HG03558 (cell line): ENCODE measurements around the gene TRDMT1.
A peak's percentile ranks its signal among the peaks of the same experiment; 100 is the strongest.

ENCODE experiments used
- ATAC-seq: cut with Tn5 transposase; IDR thresholded peaks from one replicate; pipeline ENCODE4 v1.9.1; 2021; ENCODE audit warnings: moderate number of reproducible peaks; ENCODE audit not compliant: unreplicated experiment; ENCODE audit errors: extremely low read depth

Gene TRDMT1

DNA sequence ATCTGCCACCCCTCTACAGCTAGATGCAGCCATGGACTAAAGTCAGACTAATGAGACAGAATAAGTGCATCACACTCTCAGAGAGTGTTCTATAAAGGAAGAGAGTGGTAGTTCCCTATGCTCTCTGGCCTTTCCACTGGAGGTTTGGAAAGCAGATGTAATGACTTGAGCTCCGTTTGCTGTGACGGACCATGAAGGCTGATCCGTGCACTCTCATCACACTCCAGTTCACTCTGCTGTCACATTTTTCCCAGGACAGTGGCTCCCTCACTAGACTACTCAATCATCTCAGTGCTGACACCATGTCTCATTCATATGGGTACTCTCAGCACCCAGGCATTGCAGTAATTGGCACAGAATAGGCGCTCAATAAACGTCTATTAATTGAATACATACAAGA, 20.4 kb downstream of the TRDMT1 start:
- ATAC-seq, result no peak

DNA sequence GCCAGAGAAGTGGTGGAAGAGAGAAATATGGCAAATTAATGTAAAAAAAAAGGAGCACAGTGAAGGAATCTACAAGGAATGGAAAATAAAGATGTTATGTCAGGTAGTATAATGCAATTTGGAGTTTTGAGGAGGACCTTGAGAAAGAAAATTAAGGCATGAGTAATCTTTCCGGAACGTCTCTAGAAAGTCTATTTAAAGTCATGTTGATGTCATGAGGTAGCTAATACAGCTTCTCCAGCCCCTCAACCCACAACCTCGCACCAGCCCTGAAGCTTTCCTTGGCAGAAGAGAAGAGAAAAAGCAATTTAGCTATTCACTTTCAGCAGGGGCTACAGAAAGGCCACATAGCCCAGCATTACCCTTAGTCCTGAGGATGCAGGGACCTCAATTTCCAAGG, 22.5 kb downstream of the TRDMT1 start:
- ATAC-seq, result no peak

DNA sequence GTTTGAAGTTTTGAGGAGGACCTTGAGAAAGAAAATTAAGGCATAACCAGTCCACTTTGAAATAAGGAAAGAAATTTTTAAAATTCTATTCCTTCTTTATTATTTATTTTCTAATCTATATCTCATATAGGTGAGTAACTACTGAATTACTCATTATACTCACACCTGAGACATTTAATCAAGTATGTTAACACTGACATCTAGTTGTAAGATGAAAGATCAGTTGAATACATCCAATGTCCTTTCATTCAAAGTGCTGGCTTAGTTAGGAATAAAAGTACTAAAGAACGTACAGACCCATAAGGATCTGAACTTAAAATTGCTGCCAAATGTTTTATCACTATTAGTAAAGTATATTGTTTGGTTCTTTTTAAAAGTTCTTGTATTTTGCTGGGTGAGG, 23.5 kb downstream of the TRDMT1 start:
- ATAC-seq, result no peak

DNA sequence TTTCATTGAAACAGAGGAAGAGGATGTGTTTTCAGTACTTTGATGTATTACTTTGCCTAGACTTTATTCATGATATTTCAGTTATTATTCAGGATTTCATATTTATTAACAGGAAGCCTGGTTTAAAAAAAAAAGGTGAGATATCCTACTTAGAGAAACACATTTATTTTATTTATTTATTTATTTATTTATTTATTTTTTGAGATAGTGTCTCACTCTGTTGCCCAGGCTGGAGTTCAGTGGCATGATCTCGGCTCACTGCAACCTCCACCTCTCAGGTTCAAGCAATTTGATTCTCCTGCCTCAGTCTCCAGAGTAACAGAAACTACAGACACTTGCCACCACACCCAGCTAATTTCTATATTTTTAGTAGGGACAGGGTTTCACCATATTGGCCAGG, 24.5 kb downstream of the TRDMT1 start:
- no peak for ATAC-seq

DNA sequence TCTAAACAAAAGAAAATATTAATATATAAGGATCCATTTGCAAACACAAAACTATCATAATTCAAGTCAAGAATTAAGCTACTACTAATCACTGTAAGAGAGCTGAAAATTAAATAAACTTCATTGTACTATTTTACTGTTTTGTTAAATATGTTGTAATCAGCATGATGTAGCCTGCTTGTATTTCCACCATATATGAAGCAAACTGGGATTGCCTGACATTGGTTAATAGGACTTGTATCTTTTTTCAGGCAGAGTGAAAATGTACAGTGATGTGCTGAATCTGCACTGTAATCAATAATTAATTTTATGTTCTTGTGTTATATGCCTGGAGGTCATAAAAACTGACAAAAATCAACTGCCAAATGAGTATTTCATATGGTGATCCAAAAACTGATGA, 25.4 kb downstream of the TRDMT1 start:
- ATAC-seq, result no peak

DNA sequence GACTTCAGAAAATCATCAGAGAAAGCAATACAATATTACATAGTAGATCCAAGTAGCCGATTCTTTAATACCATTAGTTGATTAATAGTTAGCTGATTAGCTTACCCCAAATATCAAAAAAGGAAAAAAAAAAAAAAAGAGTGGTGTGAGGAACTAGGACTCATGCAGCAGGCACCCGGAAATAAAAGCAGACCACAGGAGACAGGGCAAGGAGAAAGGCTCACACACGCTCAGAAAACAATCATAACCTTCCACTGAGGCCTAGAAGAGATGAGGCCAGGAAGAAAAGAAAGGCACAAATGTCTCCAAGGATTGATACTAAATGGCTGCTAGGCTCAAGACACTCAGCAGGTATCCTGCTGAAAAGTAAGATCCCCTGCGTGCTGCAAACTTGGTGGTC, 25.9 kb downstream of the TRDMT1 start:
- no peak for ATAC-seq

DNA sequence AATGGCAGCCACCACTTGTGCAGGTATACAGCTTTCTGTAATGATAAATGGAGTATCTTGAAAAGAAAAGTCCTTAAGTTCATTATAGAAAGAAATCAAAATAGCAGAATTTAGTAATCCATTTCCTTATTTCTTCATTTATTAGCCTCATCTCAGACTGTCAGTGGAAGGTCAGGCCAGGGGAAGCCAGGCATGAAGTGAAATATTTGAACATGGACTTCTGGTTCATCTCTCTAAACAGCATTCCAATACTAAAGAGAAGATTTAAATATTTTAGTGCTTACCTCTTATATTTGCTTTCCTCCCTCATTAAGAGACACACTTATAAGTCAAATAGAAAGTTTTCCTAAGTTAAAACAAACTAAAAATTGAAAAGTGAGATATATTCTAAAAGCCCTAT, 26.8 kb downstream of the TRDMT1 start:
- no peak for ATAC-seq

DNA sequence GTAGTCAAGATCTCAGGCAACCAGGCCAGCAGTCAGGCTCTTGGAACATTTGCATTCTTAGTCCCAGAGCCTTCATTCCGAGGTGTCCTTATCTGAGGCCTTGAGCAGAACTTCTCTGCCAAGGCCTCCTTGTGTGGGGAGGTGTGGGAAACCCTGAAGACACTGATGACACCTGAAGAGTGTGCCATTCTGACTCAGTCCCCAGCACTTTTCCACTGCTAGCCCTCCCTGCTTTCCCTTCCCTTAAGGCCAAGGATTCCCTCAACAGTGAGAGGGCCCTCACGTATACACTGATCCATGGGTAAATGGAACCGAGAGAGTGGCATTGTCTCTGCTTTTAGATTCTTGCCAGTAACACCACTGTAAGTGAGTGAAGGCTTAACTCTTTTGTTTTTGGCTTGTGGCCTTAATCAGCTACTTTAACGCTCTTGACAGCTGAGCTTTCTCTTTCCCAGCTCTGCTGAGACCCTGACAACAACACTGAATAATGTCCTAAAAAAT, 30.3 kb downstream of the TRDMT1 start:
- no peak for ATAC-seq

DNA sequence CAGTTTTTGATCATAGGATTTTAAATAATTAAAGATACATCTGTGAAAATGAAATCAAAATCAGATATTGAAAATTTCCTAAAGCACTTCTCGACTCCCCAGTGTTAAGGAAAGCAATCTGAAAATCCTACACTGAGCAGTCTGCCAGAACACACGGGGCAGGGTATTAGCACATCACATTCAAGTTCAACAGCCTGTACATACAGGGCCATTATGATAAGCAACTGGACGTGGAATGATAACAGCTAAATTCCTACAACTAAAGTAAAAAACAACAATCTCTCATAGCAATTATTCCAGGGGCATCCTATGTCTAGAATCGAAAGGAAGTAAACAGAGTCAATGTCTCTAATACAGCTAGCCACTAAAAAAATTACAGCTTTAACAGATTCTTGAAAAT, 31.7 kb downstream of the TRDMT1 start:
- no peak for ATAC-seq

DNA sequence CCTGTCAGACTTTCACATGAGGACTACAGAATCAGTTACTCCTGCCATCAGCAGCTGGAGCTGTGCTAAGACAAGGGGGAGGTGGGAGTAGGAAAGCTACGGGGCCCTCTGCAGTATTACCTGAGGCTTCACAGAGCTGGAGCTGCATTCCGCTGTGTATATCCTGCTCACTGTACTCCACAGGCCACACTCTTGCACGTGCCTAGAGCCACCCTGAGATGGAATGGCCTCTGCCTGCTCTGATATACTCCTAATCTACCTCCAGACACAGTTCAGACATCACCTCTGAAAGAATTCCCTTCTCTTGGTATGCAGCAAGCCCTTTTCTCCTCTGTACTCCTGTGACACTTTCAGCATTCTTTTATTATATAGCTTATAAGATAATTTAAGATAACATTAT, 34.8 kb downstream of the TRDMT1 start:
- ATAC-seq, result no peak

DNA sequence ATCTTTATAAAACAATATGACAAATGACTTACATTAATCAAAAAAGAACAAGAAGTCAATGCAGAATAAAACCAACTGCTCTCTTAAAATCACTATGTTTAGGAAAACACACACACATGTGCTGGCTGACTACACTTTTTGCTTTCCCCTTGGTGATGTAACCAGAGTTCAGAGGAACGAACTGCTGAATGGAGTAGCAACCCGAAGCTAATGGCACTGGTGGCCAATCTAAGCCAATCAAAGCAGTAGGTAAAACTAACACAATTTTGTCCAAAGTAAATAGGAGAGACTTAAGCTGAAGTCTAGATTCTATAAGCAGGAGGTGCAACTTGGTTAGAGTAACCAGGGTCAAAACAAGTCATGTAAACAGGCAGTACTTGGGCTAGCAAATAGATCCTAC, 38.6 kb downstream of the TRDMT1 start:
- ATAC-seq, result no peak

DNA sequence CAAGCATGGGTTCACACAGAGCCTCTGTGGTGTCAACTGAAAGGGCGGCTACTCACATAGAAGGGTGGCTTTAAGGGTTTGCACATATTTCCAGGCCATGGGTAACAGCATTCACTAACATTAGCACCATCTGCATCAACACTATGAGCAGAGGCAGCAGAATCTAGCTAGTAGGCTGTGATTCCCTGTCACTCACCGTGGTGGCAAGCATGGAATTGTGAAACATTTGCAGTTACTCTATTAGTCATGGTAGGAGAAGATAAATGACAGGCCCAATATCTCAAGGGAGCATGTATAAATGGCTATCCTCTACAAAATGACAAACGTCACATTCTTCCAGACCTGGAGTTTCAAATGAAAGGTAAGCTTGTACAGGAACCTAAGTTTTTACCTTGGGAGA, 39.7 kb downstream of the TRDMT1 start:
- ATAC-seq, result no peak

DNA sequence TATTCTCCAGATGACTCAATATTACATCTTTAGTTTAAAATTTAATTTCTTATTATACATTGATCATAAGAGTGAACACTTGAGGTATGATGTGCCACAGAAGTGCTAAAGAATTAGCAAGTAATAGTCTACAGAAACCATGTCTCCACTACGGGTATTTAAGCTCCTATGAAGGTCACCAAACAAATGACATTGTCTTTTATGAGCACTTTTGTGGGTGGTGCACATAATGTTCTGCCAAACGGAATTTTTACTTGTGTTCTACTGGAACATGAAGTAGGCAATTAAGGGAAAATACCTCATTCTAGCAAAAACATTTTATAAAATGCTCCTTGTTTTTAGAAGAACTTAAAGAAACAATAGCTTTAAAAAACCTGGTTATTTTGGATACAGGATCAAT, 44.4 kb downstream of the TRDMT1 start:
- ATAC-seq, result no peak

DNA sequence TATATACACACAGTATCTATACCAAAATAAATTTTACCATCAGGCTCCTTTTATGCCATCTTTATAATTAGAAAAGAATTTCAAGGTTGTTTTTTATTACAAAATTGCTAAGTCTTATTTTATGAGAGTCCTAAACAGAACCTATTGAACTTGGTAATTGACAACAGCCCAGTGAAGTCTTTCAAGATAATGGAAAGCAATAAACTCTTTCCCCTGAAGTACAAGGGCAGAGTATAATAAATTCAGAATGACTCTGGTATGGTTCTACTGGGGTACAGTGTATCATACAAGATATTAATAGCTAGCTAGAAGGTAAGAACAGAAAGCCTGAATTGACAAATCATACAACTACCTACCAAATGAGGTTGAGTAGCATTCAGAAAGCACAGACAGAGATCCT, 45.6 kb downstream of the TRDMT1 start:
- no peak for ATAC-seq

DNA sequence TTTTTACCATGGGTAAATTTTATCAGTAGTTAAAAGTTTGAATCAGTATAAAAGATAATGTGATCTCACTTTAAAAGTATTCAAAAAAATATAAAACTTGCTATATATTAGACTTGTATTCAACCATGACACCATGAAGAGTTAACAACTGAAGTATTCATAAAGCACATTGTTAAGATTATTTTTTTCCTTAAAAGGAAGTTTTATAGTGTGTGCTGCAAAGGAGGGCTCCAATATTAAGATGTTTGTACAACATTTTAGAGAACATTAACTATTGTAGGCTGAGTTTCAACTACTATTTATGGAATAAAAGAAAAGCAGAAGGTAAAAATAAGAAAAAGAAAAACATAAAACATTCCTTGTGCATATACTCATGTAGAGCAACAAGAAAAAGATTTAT, 47.4 kb downstream of the TRDMT1 start:
- no peak for ATAC-seq

DNA sequence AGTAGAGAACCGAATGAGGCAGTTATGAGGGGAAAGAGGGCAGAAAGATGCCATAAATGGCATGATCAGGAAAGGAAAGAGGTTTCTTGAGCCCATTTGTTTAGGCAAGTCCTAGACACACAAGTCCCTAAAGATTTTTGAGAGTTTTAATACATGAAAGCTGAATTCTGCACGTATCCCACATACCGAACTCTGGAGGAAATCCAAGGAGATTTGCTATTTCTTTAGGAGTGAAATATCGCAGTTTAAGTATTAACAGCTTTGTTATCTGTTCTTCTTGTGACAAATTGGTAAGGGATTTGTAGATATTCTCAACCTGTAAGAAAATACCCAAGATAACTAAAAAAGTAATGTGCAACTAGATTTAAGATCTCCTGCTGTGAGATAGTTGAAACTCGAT, 48.2 kb downstream of the TRDMT1 start:
- no peak for ATAC-seq

DNA sequence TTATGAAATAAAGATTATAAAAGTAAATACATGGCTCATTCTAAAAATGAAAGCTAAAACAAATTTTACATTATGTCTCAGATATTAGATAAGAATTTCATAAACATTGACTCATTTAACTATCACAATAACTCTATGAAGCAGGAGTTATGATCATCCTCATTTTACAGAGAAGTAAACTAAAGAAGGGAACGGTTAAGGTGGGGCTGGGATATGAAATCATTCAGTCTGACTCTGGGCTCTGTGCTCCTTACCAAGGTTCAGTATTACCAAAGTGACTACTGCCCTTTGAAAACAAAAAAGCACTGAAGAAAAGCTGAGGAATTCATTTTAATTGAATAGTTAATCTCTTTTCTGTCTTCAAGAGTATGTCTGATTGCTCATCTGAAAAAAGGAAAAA, 49.8 kb downstream of the TRDMT1 start:
- no peak for ATAC-seq

DNA sequence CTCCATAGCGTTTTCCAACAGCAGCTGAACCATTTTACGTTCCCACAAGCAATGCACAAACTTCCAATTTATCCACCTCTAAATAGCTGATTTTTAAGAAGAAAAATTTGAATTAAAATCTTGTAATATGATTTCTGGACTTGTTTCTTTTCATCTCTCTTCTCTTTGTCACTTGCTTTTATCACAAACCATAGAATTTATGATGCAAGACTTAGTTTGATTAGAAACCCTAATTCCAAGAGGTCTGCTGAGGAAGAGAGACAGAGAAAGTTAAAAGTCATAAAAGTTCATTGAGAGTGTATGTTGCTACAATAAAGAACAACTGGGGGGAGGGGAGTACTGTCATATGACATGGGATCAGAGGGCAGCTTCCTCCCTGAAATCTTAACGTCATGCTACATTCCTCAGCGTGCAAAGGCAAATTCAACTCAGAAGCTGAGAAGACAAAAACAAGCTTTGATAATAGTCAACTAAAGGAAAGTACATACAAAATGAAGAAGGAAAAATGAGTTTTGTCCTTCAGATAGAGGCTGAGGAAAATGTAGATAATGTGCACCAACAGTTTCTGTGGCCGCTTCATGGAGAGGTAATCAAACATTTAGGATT, 53.5 kb downstream of the TRDMT1 start:
- ATAC-seq, result no peak

DNA sequence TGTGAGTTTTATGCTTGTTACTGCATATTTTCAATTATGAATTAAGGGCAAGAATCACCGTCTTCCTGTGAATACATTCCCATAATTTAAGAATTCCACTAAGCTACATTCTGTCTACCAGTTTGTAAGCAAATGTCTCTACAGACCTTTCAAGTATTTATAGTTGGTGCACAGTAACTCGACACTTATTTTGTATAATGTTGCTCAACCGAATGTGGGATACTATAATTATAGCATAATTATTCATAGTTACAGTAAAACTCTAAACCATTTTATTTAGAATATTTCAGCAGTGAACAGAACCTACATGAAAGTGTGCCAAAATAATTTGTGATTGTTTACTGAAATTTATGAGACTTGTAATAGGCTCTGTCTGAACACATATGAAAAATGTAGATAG, 54.6 kb downstream of the TRDMT1 start:
- no peak for ATAC-seq

DNA sequence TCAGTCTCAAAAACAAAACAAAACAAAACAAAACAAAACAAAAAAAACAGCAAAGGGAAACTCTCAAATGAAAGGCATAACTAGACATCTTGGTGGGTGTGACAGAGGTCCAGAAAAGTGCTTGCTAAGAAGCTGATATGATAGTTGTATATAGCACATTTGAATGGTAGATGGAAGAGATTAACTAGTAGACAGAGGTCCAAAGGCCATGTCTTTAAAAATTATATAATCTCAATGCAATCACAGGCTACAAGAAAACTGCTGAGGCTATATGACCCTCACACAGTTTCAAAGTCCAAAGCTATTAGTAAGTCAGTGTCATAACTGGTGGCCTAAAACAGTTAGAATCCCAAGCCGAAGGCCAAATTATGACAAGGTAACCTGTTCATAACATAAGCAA, 56.2 kb downstream of the TRDMT1 start:
- ATAC-seq, result no peak

DNA sequence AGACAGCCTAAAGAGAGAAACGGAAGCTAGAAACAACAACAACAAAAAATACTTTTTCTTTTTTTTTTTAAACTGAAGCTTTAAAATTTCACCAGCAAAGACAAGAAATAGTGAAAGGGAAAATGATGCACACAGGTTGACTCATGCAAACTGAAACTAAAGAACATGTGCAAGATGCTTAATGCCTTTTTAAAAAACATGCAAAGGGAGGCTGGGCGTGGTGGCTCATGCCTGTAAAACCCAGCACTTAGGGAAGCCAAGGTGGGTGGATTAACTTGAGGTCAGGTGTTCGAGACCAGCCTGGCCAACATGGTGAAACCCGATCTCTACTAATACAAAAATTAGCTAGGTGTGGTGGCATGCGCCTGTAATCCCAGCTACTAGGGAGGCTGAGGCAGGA, 56.7 kb downstream of the TRDMT1 start:
- peak; percentile 45 for ATAC-seq

DNA sequence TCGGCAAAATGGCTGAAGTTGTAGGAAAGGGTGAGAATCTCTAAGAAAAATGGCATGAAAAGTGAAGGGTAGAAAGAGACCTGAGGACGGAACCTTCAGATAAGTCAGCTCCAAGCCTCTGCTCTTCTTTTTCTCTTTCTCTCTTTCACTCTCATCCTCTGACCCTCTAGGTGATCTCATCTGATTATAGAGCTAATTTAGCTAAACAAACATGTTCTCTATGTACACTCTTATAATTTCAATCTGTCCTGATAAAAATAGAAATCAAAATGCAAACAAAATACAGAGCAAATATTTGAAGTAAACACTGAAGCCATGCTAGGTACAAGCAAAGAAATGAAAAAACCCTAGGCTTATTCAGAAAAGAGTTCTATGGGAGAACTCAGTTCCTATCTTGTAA, 57.4 kb downstream of the TRDMT1 start:
- ATAC-seq, result no peak
